GM10266 (cell line): ENCODE data around the gene IQCF2.

Experiments used
- DNase-seq: peaks from one replicate; pipeline ENCODE4 v3.0.0; 2012; ENCODE audit errors: extremely low spot score
- TF ChIP-seq, protein P1 (sequence below): IDR thresholded peaks from 2 replicates; pipeline ENCODE4 v1.5.1; 2012; ENCODE audit warnings: mild to moderate bottlenecking, low read depth; ENCODE audit not compliant: control insufficient read depth, insufficient read depth; ENCODE audit errors: missing control alignments

The IQCF2 gene

DNA sequence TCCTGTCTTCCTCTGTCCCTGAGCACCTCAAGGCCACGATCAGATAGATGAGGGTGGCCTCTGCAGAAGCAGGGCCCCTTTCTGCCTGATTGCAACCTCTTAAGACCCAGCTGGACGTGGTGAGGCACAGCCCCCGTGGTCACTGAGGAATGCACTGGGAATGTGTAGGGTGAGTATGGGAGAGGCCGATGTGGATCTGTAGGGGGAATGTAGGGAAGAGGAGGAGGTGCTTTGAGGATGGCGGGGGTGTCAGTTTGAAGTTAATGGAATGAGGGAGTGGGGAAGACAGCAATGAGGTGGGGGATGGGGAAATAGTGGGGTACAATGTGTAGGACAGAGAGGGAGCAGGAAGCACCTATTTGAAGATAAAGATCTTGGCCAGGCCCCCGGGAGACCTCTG, 14.8 kb downstream of the IQCF2 start:
- TF ChIP-seq, protein P1, sequence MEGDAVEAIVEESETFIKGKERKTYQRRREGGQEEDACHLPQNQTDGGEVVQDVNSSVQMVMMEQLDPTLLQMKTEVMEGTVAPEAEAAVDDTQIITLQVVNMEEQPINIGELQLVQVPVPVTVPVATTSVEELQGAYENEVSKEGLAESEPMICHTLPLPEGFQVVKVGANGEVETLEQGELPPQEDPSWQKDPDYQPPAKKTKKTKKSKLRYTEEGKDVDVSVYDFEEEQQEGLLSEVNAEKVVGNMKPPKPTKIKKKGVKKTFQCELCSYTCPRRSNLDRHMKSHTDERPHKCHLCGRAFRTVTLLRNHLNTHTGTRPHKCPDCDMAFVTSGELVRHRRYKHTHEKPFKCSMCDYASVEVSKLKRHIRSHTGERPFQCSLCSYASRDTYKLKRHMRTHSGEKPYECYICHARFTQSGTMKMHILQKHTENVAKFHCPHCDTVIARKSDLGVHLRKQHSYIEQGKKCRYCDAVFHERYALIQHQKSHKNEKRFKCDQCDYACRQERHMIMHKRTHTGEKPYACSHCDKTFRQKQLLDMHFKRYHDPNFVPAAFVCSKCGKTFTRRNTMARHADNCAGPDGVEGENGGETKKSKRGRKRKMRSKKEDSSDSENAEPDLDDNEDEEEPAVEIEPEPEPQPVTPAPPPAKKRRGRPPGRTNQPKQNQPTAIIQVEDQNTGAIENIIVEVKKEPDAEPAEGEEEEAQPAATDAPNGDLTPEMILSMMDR = no peak
- DNase-seq = no peak

DNA sequence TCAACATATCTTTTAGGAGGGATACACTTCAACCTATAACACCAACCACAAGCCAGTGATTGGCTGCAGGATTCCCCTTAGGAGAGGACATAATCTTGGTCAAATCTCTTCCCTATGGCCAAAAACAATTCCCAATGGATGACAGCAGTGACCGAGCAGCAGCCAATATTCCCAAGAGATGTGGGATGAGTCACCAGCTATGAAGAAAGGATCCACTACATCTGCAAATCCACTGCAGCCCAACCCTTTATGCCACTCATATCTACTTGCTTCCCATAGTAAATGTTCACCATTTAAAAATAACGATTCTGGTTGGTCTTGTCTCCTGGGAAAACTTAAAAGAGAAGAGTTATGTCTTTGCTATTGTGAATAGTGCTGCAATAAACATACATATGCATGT, 18.5 kb downstream of the IQCF2 start:
- no peak for DNase-seq
- TF ChIP-seq, protein P1 = no peak

DNA sequence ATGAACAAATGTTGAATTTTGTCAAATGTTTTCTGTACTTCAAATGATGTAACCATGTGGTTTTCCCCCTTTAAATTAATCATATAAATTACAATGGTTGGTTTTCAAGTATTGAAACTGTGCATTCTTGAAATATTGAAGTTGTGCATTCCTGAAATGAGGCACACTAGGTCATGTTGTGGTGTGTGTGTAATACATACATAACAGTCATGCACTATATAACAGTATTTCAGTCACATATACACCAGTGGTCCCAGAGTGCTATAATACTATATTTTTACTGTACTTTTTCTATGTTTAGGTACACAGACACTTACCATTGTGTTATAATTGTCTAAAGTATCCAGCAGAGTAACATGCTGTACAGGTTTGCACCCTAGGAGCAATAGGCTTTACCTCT, 25.0 kb downstream of the IQCF2 start:
- no peak for DNase-seq
- TF ChIP-seq, protein P1 = no peak

DNA sequence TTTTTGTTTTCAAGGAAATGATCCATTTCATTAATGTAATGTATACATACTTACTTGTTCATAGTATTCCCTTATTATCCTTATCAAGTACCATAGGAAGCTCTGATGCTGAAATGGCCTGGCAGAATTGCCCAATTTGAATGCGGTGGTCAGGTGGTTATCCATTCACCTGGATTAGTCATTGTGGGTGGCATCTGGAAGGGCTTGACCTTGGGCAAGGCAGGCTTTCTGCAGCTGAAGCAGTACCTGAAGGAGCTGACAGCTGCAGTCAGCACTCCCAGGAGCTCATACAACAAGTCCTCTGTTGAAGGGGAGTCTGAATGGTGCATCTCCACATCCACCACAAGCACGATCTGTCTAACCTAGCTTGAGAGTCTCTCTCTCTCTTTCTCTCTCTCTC, 26.2 kb downstream of the IQCF2 start:
- no peak for DNase-seq
- TF ChIP-seq, protein P1 = no peak

DNA sequence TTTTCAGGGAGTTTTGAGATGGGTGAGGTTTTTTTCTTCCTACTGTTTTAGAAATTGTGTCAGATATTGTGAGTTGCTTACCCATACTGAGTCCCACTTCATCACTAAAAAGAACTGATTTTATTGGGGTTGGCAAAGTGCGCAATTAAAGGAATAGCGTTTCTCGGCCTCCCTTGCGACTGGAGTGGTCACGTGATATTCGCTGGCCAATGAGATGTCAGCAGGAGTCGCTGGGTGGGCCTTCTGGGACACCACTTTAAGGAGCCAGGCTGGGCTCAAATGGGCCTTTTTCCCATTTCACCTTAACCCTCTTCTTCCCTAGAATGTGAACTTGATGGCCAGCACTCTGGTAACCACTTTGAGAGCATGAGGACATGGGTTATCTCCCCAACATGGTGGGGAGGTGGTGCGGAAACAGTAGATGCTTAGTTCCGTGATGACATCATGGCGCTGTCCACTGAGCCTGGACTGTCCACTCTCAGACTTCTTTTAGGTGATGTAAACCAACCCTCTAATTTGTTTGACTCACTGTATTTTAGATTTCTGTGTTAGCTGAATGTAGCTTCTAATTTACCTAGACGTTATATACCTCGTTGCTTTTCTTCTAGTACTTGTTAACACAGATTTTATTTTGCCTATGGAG, 27.2 kb downstream of the IQCF2 start:
- TF ChIP-seq, protein P1 = no peak
- DNase-seq = no peak

DNA sequence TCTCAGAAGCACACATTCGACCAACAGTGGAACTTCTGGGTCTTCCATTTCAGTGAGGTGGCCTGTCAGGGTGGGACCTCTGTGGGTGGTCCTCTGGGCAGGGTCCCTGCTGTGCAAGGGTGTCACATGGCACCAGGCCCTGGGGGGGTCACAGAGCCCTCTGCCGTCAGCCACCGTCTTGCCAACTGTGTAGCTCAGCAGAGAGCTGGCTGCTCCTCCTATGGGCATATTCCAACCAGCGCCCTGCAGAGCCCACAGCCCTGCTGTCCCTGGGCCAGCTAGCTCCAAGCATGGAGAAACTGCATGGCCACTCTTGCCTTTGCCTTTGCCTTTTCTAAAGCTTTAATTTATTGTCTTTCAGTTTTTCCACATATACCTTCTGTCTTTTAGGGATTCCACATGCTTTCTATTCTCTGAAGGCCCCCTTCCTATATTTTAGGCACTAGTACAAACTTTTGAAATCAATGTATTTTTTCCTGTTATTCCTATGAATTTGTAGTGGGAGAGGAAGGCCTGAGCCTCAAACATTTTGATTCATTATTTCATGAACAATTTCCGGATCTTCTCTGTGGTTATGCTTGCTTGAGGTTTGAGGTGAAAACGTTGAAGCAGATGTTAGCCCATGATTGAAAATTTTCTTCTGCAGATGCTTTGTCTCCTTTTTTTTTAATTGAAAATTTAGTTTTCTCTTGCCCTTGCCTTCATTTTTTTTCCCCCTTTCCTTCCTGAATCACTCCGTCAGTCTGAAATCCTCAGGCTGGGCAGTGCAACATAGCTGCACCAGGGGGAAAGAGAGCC, 30.0 kb downstream of the IQCF2 start:
- no peak for DNase-seq
- TF ChIP-seq, protein P1 = no peak

DNA sequence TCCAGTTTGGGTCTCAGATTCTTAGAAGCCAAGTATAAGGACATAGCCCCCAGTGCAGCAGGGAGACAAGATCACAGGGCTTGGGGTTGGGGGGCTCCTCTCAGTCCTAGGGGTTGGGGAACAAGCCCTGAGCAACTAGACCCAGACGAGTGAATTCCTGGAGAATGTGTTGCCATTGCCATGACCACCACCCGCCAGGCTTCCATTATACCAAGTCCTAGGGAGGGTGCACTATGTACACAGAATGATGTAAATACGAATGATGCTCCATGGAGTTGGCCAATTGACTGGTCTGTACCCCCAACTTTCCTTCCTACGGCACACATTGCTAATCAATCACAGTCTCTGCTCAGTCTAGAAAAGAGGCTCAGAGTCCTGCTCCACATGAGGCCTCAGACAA, 33.0 kb downstream of the IQCF2 start:
- TF ChIP-seq, protein P1 = no peak
- no peak for DNase-seq
